HCT116 (cell line): Measurements from ENCODE around the gene EXOSC1. TPM values are rescaled to one million over a fixed set of nuclear protein-coding genes. Genes with fewer than 3 reads are reported as not detected.
A peak's percentile ranks its signal among the peaks of the same experiment; 100 is the strongest.

Experiments used
- ATAC-seq: fragments of 200-7000 bp; cut with Tn5 transposase; 2 replicates; pipeline ENCODE4 v1.9.1; 2020; ENCODE audit warnings: mild to moderate bottlenecking, moderate library complexity
- BruUV-seq: library from RNA; stranded (reverse); fragments of 400-500 nt; replicated peaks from 2 replicates; lab custom pipeline; 2021; lab: Mats Ljungman, UMichigan
- CTCF ChIA-PET: fragments of 300-600 bp; sonication (Branson Sonifier 250); formaldehyde crosslinking; loops from one replicate; lab custom pipeline; 2021; ENCODE audit warnings: antibody characterized with exemption; lab: Charles Lee
- POLR2A ChIA-PET: fragments of 300-600, 350-600 bp; sonication (Branson Sonifier 250); formaldehyde crosslinking; loops from one replicate; lab custom pipeline; 2021; ENCODE audit warnings: antibody characterized with exemption; lab: Charles Lee
- RAD21 ChIA-PET, 2 experiments: fragments of 300-600 bp; sonication (Branson Sonifier 250); formaldehyde crosslinking; loops; one replicate each; lab custom pipeline; 2023; ENCODE audit warnings: low total read pairs in 2 of 2; ENCODE audit not compliant: uncharacterized antibody in 2 of 2, unreplicated experiment in 2 of 2, low non-redundant PET in 1 of 2; lab: Charles Lee
- DNase-seq: peaks from one replicate; pipeline ENCODE4 v3.0.0-alpha.2; 2010; ENCODE audit warnings: low read depth, low spot score
- H2AFZ ChIP-seq: fragments of 200-600 bp; shearing (Covaris generic), sonication (generic); 2 replicates; pipeline ENCODE4 v1.6.1; 2017; ENCODE audit warnings: low read depth, mixed run types, mixed read lengths, antibody characterized with exemption, low read length; ENCODE audit not compliant: poor library complexity, severe bottlenecking
- H3K27ac ChIP-seq: 2 replicates; pipeline ENCODE4 v1.5.1; 2012; ENCODE audit warnings: low read depth, low read length
- H3K27me3 ChIP-seq: fragments of 200-600 bp; sonication (generic); 2 replicates; pipeline ENCODE4 v1.6.1; 2016; ENCODE audit warnings: mixed run types, low read length, mixed read lengths; ENCODE audit not compliant: insufficient read depth
- H3K36me3 ChIP-seq, 2 experiments: fragments of 200-500 bp in 1 of 2; fragments of 200-600 bp in 1 of 2; sonication (Bioruptor generic) in 1 of 2; sonication (generic) in 1 of 2; 2 replicates each; pipeline versions ENCODE4 v1.5.1 to v1.6.1; 2014 to 2016; ENCODE audit warnings: low read length in 2 of 2, inconsistent platforms in 1 of 2, mixed read lengths in 1 of 2, mixed run types in 1 of 2; ENCODE audit not compliant: insufficient read depth in 2 of 2, control insufficient read depth in 1 of 2
- H3K4me1 ChIP-seq, 2 experiments: fragments of 200-600 bp in 1 of 2; sonication (generic) in 1 of 2; 2 replicates each; pipeline versions ENCODE4 v1.5.1 to v1.6.1; 2012 to 2017; ENCODE audit warnings: low read length in 2 of 2, inconsistent platforms in 1 of 2, mild to moderate bottlenecking in 1 of 2, mixed read lengths in 1 of 2, mixed run types in 1 of 2, moderate library complexity in 1 of 2; ENCODE audit not compliant: insufficient read depth in 2 of 2, control insufficient read depth in 1 of 2
- H3K4me2 ChIP-seq: fragments of 200-600 bp; sonication (generic); 2 replicates; pipeline ENCODE4 v1.6.1; 2017; ENCODE audit warnings: mixed run types, low read length, mixed read lengths
- H3K4me3 ChIP-seq, 2 experiments: fragments of 200-600 bp in 1 of 2; sonication (generic) in 1 of 2; replicated peaks in 1 of 2; 2 replicates each; pipeline ENCODE4 v1.5.1; 2011 to 2016; ENCODE audit warnings: low read length in 2 of 2, control low read depth in 1 of 2, low read depth in 1 of 2, mild to moderate bottlenecking in 1 of 2, mixed read lengths in 1 of 2, mixed run types in 1 of 2
- H3K79me2 ChIP-seq: fragments of 200-600 bp; sonication (generic); 2 replicates; pipeline ENCODE4 v1.6.1; 2017; ENCODE audit warnings: mild to moderate bottlenecking, mixed run types, low read length, moderate library complexity, mixed read lengths; ENCODE audit not compliant: insufficient read depth
- H3K9ac ChIP-seq: fragments of 200-600 bp; sonication (generic); 2 replicates; pipeline ENCODE4 v1.6.1; 2016; ENCODE audit warnings: low read length, mixed read lengths
- H3K9me2 ChIP-seq: fragments of 200-600 bp; sonication (generic), shearing (Covaris generic); 2 replicates; pipeline ENCODE4 v1.6.1; 2017; ENCODE audit warnings: mixed run types, mild to moderate bottlenecking, moderate library complexity; ENCODE audit not compliant: insufficient read depth
- H3K9me3 ChIP-seq, 2 experiments: fragments of 200-500 bp in 1 of 2; fragments of 200-600 bp in 1 of 2; sonication (Bioruptor generic) in 1 of 2; sonication (generic) in 1 of 2; 2 replicates each; pipeline ENCODE4 v1.6.1; 2014 to 2017; ENCODE audit warnings: low read length in 2 of 2, mixed read lengths in 2 of 2, inconsistent platforms in 1 of 2, low read depth in 1 of 2, mild to moderate bottlenecking in 1 of 2, mixed run types in 1 of 2, moderate library complexity in 1 of 2; ENCODE audit not compliant: control insufficient read depth in 1 of 2, insufficient read depth in 1 of 2
- H4K20me1 ChIP-seq: fragments of 200-600 bp; sonication (generic), shearing (Covaris generic); 2 replicates; pipeline ENCODE4 v1.6.1; 2017; ENCODE audit warnings: mixed run types, mild to moderate bottlenecking, moderate library complexity; ENCODE audit not compliant: insufficient read depth
- CBX3 ChIP-seq: IDR thresholded peaks from 2 replicates; pipeline ENCODE4 v1.6.1; 2012; ENCODE audit warnings: low read depth
- CEBPB ChIP-seq: IDR thresholded peaks from 2 replicates; pipeline ENCODE4 v1.6.1; 2012; ENCODE audit warnings: low read depth
- EGR1 ChIP-seq: IDR thresholded peaks from 2 replicates; pipeline ENCODE4 v1.6.1; 2012; ENCODE audit warnings: low read depth
- EZH2 ChIP-seq: fragments of 200-600 bp; sonication (generic); IDR thresholded peaks from 2 replicates; pipeline ENCODE4 v1.6.1; 2017; ENCODE audit warnings: antibody characterized with exemption, mixed run types
- ZNF274 ChIP-seq: fragments of 200-500 bp; sonication (Bioruptor generic); IDR thresholded peaks from 2 replicates; pipeline ENCODE4 v1.6.1; 2014; ENCODE audit warnings: mild to moderate bottlenecking, low read depth, low read length, inconsistent platforms
- intact Hi-C: fragments of 100-400 bp; cut with micrococcal nuclease; formaldehyde crosslinking; loops from 2 replicates; pipeline ENCODE4 v1.10.0; 2022
- total RNA-seq: library from RNA; stranded (reverse); gene quantifications from one replicate; pipeline ENCODE4 v1.2.1, GENCODE V29; 2021; ENCODE audit not compliant: unreplicated experiment
- TF ChIP-seq, protein P1 (sequence below): IDR thresholded peaks from 2 replicates; pipeline ENCODE4 v1.6.1; 2011; ENCODE audit warnings: mild to moderate bottlenecking, low read length, moderate library complexity; ENCODE audit not compliant: insufficient replicate concordance; ENCODE audit errors: extremely low read depth

The EXOSC1 gene
- total RNA-seq, 1 experiment from 2014 or later, result 38.9 TPM

DNA sequence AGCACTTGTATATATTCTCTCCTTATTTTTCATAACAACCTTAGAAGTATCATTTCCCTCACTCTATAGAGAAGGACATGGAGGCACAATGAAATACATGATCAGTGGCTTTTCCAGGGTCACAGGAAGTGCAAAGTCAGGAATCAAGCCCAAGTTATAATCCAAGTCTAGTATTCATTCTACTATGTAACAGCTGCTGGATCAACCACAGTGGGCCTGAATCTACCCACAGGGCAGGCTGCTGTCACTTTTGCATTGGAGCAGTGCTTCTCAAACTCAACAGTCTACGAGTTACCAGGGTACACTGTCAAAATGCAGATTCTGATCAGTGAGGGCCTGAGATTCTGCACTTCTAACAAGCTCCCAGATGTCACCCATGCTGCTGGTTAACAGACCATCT lies 18.4 kb upstream of the EXOSC1 start:
- Histone ChIP-seq H3K9me3 (no peaks in the 10 kb centered on the region), H3K9ac (no peak overlapping the region), H3K36me3 (peaks cover 53 to 71% of the 10 kb centered on the region in 2 experiments), H3K4me3 (no peak overlapping the region), H3K79me2 (0 out of 2 replicates have a peak, but pooled peaks cover 3% of the 10 kb centered on the region), H2AFZ (no peak overlapping the region), H4K20me1 (peaks cover 2% of the 10 kb centered on the region; the same call in 1 of the 2 replicates), H3K27me3 (no peaks in the 10 kb centered on the region), H3K27ac (peak overlapping the region; percentile 68), H3K9me2 (no peaks in the 10 kb centered on the region), H3K4me1 (peaks cover 20 to 38% of the 10 kb centered on the region in 2 experiments), H3K4me2 (no peak overlapping the region)
- DNase-seq, result no peak
- intact Hi-C loops, result loop anchor here (5.0 kb wide), 1 partner anchor 392 kb away; no protein-coding TSS in a partner anchor
- BruUV-seq, result no TSS peak
- ChIA-PET CTCF (interaction anchor here (0.7 to 1.0 kb wide), 5 partner anchors 10 to 152 kb away, joined by 3 to 5 read pairs (median 3); no protein-coding TSS in a partner anchor), POLR2A (interaction anchor here (1.2 kb wide), 1 partner anchor 153 kb away, joined by 3 read pairs; no protein-coding TSS in a partner anchor), RAD21 (interaction anchor here (0.7 to 1.2 kb wide), 2 partner anchors 88 to 89 kb away, joined by 3 to 4 read pairs; no protein-coding TSS in a partner anchor)
- no peak for TF ChIP-seq ZNF274
- peak; percentile 4; the same call in 1 of the 2 replicates for TF ChIP-seq CEBPB
- TF ChIP-seq, protein P1, sequence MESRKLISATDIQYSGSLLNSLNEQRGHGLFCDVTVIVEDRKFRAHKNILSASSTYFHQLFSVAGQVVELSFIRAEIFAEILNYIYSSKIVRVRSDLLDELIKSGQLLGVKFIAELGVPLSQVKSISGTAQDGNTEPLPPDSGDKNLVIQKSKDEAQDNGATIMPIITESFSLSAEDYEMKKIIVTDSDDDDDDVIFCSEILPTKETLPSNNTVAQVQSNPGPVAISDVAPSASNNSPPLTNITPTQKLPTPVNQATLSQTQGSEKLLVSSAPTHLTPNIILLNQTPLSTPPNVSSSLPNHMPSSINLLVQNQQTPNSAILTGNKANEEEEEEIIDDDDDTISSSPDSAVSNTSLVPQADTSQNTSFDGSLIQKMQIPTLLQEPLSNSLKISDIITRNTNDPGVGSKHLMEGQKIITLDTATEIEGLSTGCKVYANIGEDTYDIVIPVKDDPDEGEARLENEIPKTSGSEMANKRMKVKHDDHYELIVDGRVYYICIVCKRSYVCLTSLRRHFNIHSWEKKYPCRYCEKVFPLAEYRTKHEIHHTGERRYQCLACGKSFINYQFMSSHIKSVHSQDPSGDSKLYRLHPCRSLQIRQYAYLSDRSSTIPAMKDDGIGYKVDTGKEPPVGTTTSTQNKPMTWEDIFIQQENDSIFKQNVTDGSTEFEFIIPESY, result no peak
- TF ChIP-seq EGR1, result no peak
- no peak for TF ChIP-seq EZH2
- TF ChIP-seq CBX3, result no peak
- no peak for ATAC-seq
